Measurements from ENCODE around the gene FAXDC2. TPM values are rescaled to one million over a fixed set of nuclear protein-coding genes. Genes with fewer than 3 reads are reported as not detected.

Gene FAXDC2
- total RNA-seq, 1 experiment from 2014 or later = 0.39 TPM

DNA sequence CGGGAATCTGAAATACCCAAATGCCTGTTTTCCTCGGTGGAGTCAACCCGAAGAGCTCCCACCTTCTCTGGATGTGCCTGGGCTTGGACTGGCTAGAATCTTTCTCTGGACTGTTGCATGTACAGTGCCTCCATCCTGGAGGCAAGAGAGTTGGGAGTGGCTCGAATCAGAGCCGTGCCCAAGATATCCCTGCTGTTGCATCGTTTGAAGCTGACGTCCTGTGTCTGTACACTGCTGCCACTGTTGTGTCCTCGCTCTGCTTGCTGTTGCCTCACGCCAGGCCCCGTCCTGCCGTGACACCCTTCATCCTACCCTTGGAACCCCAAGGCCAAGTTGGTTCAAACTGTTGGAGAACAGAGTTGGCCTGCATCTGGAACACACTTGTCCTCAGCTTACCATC, 35.4 kb downstream of the FAXDC2 start:
- Histone ChIP-seq H3K27ac (ENCODE audit: low read length) (no peak overlapping the region), H3K4me1 (ENCODE audit: control insufficient read depth, insufficient read depth, low read length) (no peaks in the 10 kb centered on the region), H3K4me3 (ENCODE audit: low read depth in 2 of 2, low read length in 2 of 2) (no peak overlapping the region), H3K9me3 (ENCODE audit: control insufficient read depth, insufficient read depth, low read depth, low read length) (no peaks in the 10 kb centered on the region), H3K27me3 (ENCODE audit: control insufficient read depth, insufficient read depth, low read length) (no peaks in the 10 kb centered on the region), H3K36me3 (ENCODE audit: control insufficient read depth, insufficient read depth, low read length) (peaks cover 39% of the 10 kb centered on the region)
- DNase-seq (ENCODE audit: low read depth, low spot score) = no peak
- ChIA-PET POLR2A (no interaction called here), CTCF (no interaction called here)
- in situ Hi-C loops (cut with HindIII; ENCODE audit: low pct_unique_long_range_greater_than_20kb, low sequenced_read_pairs) (no loop called here), intact Hi-C loops (cut with micrococcal nuclease; ENCODE audit: unreplicated experiment) (no loop called here)
- no TSS peak for BruUV-seq (replicated peaks)
- TF ChIP-seq POLR2AphosphoS5 (IDR thresholded peaks at IDR 0.05; ENCODE audit: low read depth, low read length) (no peak), TCF7L2 (IDR thresholded peaks at IDR 0.05; ENCODE audit: low read depth, low read length) (no peak), SIN3A (IDR thresholded peaks at IDR 0.05; ENCODE audit: borderline replicate concordance, insufficient read depth, low read depth, low read length) (no peak)
- TF ChIP-seq, protein P1, sequence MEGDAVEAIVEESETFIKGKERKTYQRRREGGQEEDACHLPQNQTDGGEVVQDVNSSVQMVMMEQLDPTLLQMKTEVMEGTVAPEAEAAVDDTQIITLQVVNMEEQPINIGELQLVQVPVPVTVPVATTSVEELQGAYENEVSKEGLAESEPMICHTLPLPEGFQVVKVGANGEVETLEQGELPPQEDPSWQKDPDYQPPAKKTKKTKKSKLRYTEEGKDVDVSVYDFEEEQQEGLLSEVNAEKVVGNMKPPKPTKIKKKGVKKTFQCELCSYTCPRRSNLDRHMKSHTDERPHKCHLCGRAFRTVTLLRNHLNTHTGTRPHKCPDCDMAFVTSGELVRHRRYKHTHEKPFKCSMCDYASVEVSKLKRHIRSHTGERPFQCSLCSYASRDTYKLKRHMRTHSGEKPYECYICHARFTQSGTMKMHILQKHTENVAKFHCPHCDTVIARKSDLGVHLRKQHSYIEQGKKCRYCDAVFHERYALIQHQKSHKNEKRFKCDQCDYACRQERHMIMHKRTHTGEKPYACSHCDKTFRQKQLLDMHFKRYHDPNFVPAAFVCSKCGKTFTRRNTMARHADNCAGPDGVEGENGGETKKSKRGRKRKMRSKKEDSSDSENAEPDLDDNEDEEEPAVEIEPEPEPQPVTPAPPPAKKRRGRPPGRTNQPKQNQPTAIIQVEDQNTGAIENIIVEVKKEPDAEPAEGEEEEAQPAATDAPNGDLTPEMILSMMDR (IDR thresholded peaks at IDR 0.05) = no peak
- TF ChIP-seq, protein P2, sequence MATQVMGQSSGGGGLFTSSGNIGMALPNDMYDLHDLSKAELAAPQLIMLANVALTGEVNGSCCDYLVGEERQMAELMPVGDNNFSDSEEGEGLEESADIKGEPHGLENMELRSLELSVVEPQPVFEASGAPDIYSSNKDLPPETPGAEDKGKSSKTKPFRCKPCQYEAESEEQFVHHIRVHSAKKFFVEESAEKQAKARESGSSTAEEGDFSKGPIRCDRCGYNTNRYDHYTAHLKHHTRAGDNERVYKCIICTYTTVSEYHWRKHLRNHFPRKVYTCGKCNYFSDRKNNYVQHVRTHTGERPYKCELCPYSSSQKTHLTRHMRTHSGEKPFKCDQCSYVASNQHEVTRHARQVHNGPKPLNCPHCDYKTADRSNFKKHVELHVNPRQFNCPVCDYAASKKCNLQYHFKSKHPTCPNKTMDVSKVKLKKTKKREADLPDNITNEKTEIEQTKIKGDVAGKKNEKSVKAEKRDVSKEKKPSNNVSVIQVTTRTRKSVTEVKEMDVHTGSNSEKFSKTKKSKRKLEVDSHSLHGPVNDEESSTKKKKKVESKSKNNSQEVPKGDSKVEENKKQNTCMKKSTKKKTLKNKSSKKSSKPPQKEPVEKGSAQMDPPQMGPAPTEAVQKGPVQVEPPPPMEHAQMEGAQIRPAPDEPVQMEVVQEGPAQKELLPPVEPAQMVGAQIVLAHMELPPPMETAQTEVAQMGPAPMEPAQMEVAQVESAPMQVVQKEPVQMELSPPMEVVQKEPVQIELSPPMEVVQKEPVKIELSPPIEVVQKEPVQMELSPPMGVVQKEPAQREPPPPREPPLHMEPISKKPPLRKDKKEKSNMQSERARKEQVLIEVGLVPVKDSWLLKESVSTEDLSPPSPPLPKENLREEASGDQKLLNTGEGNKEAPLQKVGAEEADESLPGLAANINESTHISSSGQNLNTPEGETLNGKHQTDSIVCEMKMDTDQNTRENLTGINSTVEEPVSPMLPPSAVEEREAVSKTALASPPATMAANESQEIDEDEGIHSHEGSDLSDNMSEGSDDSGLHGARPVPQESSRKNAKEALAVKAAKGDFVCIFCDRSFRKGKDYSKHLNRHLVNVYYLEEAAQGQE (IDR thresholded peaks at IDR 0.05; ENCODE audit: insufficient read depth in 1 of 2, low read depth in 2 of 2, low read length in 1 of 2) = no peak
- no peak for ATAC-seq

DNA sequence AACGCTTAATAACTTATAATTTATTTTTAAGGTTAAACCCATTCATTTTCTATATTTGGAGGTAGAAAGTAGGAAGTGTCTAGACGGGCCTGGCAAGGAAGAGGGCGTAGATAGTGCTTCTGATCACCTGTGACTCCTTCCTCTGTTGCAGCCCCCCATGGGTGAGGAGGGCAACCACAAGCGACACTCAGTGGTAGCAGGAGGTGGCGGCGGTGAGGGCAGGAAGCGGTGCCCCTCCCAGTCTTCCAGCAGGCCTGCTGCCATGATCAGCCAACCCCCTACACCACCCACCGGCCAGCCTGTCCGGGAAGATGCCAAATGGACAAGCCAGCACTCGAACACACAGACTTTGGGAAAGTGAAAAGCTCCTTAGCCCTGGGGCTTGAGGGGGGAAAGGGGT, 36.7 kb downstream of the FAXDC2 start:
- no TSS peak for BruUV-seq (replicated peaks)
- Histone ChIP-seq H3K27ac (ENCODE audit: low read length) (no peak overlapping the region), H3K36me3 (ENCODE audit: control insufficient read depth, insufficient read depth, low read length) (peaks cover 37% of the 10 kb centered on the region), H3K4me1 (ENCODE audit: control insufficient read depth, insufficient read depth, low read length) (no peaks in the 10 kb centered on the region), H3K4me3 (ENCODE audit: low read depth in 2 of 2, low read length in 2 of 2) (no peak overlapping the region), H3K27me3 (ENCODE audit: control insufficient read depth, insufficient read depth, low read length) (no peaks in the 10 kb centered on the region), H3K9me3 (ENCODE audit: control insufficient read depth, insufficient read depth, low read depth, low read length) (no peaks in the 10 kb centered on the region)
- DNase-seq (ENCODE audit: low read depth, low spot score) = no peak
- in situ Hi-C loops (cut with HindIII; ENCODE audit: low pct_unique_long_range_greater_than_20kb, low sequenced_read_pairs) = no loop called here
- CTCF ChIA-PET = no interaction called here
- POLR2A ChIA-PET = interaction anchor here (0.6 kb wide), 2 partner anchors 14 to 82 kb away, joined by 3 to 4 read pairs; no protein-coding TSS in a partner anchor
- intact Hi-C loops (cut with micrococcal nuclease; ENCODE audit: unreplicated experiment) = loop anchor here (5.0 kb wide), 1 partner anchor 161 kb away; no protein-coding TSS in a partner anchor
- TF ChIP-seq, protein P2 (IDR thresholded peaks at IDR 0.05; ENCODE audit: insufficient read depth in 1 of 2, low read depth in 2 of 2, low read length in 1 of 2) = no peak
- TF ChIP-seq, protein P1 (IDR thresholded peaks at IDR 0.05) = no peak
- no peak for TF ChIP-seq POLR2AphosphoS5 (IDR thresholded peaks at IDR 0.05; ENCODE audit: low read depth, low read length)
- TF ChIP-seq TCF7L2 (IDR thresholded peaks at IDR 0.05; ENCODE audit: low read depth, low read length) = no peak
- TF ChIP-seq SIN3A (IDR thresholded peaks at IDR 0.05; ENCODE audit: borderline replicate concordance, insufficient read depth, low read depth, low read length) = no peak
- ATAC-seq = no peak
